Measurements from ENCODE around the gene GCNA.
A peak's percentile ranks its signal among the peaks of the same experiment; 100 is the strongest.
"Not testable (repeated sequence)": the region's sequence is repeated elsewhere in the genome, so short reads cannot be mapped to it uniquely, and the experiment has no call there.

GCNA gene

GRCh38 chrX:71586929-71587328, 8.7 kb downstream of the GCNA start:
- Mint-ChIP-seq H3K27me3 (no peaks in the 10 kb centered on the region), H3K9me3 (no peaks in the 10 kb centered on the region), H3K4me1 (peaks cover 7% of the 10 kb centered on the region), H3K27ac (peak overlapping the region; percentile 93), H3K4me3 (no peak overlapping the region), H3K36me3 (peaks cover 6% of the 10 kb centered on the region)

- H3K4me3 Mint-ChIP-seq, H3K36me3 Mint-ChIP-seq, H3K9me3 Mint-ChIP-seq, H3K27ac Mint-ChIP-seq, H3K4me1 Mint-ChIP-seq, H3K27me3 Mint-ChIP-seq: not testable (repeated sequence)
These were observed 15.0 kb downstream of the GCNA start for GRCh38 chrX:71593210-71593609.

- Mint-ChIP-seq H3K4me3 (no peak overlapping the region), H3K4me1 (peaks cover 9% of the 10 kb centered on the region), H3K27me3 (no peaks in the 10 kb centered on the region), H3K36me3 (peaks cover 32% of the 10 kb centered on the region), H3K27ac (no peak overlapping the region), H3K9me3 (no peaks in the 10 kb centered on the region)
These were observed 21.7 kb downstream of the GCNA start for GRCh38 chrX:71599965-71600364.

DNA sequence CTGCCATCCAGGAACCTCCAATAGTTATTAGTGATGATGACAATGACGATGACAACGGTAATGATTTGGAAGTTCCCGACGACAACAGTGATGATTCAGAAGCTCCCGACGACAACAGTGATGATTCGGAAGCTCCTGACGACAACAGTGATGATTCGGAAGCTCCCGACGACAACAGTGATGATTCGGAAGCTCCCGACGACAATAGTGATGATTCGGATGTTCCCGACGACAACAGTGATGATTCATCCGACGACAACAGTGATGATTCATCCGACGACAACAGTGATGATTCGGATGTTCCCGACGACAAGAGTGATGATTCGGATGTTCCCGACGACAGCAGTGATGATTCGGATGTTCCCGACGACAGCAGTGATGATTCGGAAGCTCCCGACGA, 25.4 kb downstream of the GCNA start:
- Mint-ChIP-seq H3K4me3 (no peak overlapping the region), H3K4me1 (peaks cover 42% of the 10 kb centered on the region), H3K36me3 (peaks cover 36% of the 10 kb centered on the region)

GRCh38 chrX:71604141-71604540, 25.9 kb downstream of the GCNA start:
- H3K27me3 Mint-ChIP-seq = no peaks in the 10 kb centered on the region
- peak overlapping the region; percentile 65 for H3K27ac Mint-ChIP-seq
- peaks cover 48% of the 10 kb centered on the region for H3K4me1 Mint-ChIP-seq
- H3K4me3 Mint-ChIP-seq = no peak overlapping the region
- peaks cover 38% of the 10 kb centered on the region for H3K36me3 Mint-ChIP-seq
- H3K9me3 Mint-ChIP-seq = no peaks in the 10 kb centered on the region

More for the DNA sequence above, 25.4 kb downstream of the GCNA start:
- Mint-ChIP-seq H3K27me3 (no peaks in the 10 kb centered on the region), H3K9me3 (no peaks in the 10 kb centered on the region), H3K27ac (peak overlapping the region; percentile 98)

DNA sequence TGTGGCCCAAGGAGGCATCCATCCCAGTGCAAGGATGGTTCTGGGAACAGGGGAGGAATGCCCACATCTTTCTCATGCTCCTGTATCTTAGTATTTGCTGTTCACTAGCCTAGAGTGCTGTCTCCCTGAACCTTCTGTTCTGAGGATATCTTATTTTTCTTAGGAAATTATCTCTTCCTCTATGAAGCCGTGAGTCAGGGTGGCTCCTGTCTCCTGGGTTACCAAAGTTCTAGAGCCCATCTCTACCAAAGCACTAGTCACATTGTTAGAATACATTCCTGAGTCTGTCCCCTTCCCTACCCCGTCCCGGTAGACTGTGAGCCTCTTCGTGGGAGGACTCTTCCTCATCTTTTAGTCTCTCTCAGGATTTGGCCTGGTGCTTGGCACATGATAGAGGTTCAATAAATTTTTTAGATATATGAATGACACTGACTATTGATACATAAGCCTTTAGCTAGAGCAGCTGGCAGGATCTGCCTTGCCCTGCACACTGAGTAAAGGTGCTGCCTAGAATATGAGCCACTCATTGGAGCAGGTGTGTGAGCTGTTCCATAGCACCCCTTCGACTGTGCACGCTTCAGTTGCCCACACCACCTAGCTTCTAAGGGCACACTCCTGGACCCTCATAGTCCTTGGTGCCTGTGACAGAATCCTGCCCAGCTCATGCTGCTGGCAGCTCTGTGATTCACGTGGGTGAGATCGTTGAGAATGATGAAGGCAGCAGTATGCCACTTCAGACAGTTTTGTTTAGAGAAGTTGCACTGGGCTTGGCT, 26.7 kb downstream of the GCNA start:
- Mint-ChIP-seq H3K27ac (peak overlapping the region; percentile 41), H3K4me1 (peaks cover 51% of the 10 kb centered on the region), H3K4me3 (no peak overlapping the region), H3K9me3 (no peaks in the 10 kb centered on the region), H3K27me3 (no peaks in the 10 kb centered on the region), H3K36me3 (peaks cover 43% of the 10 kb centered on the region)

GRCh38 chrX:71606536-71607216, 28.4 kb downstream of the GCNA start:
- Mint-ChIP-seq H3K9me3 (no peaks in the 10 kb centered on the region), H3K27me3 (no peaks in the 10 kb centered on the region), H3K36me3 (peaks cover 44% of the 10 kb centered on the region), H3K4me3 (peak overlapping the region; percentile 42), H3K27ac (no peak overlapping the region), H3K4me1 (peaks cover 50% of the 10 kb centered on the region)

DNA sequence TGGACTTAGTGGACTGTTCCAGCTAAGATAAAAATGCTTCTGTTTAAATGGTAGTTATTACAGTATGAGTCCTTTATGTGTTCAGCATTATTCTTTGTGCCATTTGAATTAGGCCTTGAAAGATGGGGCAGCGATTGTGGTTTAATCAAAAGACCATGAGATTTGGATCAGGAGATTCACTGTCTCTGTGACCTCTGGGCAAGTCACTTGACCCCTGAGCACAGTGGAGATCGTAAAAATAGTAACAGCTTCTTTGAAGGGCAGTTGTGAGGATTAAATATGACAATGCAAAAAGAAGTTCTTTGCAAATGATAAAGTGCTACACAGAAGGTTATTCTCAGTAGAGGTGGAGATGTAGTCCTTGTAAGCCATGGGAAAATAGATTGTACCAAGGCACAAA, 29.3 kb downstream of the GCNA start:
- H3K27me3 Mint-ChIP-seq = no peaks in the 10 kb centered on the region
- H3K4me3 Mint-ChIP-seq = peak overlapping the region; percentile 42
- peaks cover 50% of the 10 kb centered on the region for H3K4me1 Mint-ChIP-seq
- peak overlapping the region; percentile 88 for H3K27ac Mint-ChIP-seq
- H3K9me3 Mint-ChIP-seq = no peaks in the 10 kb centered on the region
- peaks cover 40% of the 10 kb centered on the region for H3K36me3 Mint-ChIP-seq

GRCh38 chrX:71609095-71609750, 31.0 kb downstream of the GCNA start:
- Mint-ChIP-seq H3K36me3 (peaks cover 28% of the 10 kb centered on the region), H3K4me1 (peaks cover 44% of the 10 kb centered on the region), H3K4me3 (peak overlapping the region; percentile 57), H3K27ac (peak overlapping the region; percentile 91), H3K9me3 (no peaks in the 10 kb centered on the region), H3K27me3 (no peaks in the 10 kb centered on the region)

- Mint-ChIP-seq H3K36me3 (peaks cover 31% of the 10 kb centered on the region), H3K4me1 (peaks cover 42% of the 10 kb centered on the region)
- not testable (repeated sequence) for H3K27me3 Mint-ChIP-seq, H3K4me3 Mint-ChIP-seq, H3K9me3 Mint-ChIP-seq, H3K27ac Mint-ChIP-seq
These were observed 33.5 kb downstream of the GCNA start for GRCh38 chrX:71611736-71612135.

GRCh38 chrX:71612256-71612655, 34.0 kb downstream of the GCNA start:
- H3K4me1 Mint-ChIP-seq = peaks cover 40% of the 10 kb centered on the region
- H3K36me3 Mint-ChIP-seq = peaks cover 31% of the 10 kb centered on the region
- no peaks in the 10 kb centered on the region for H3K27me3 Mint-ChIP-seq
- H3K27ac Mint-ChIP-seq = no peak overlapping the region
- H3K4me3 Mint-ChIP-seq = no peak overlapping the region
- H3K9me3 Mint-ChIP-seq = no peaks in the 10 kb centered on the region

- Mint-ChIP-seq H3K9me3 (no peaks in the 10 kb centered on the region), H3K36me3 (peaks cover 18% of the 10 kb centered on the region), H3K27ac (no peak overlapping the region), H3K27me3 (no peaks in the 10 kb centered on the region), H3K4me3 (peak overlapping the region; percentile 51), H3K4me1 (peaks cover 41% of the 10 kb centered on the region)
These were observed 36.8 kb downstream of the GCNA start for GRCh38 chrX:71615056-71615455.

GRCh38 chrX:71615954-71616353, 37.7 kb downstream of the GCNA start:
- H3K9me3 Mint-ChIP-seq = no peaks in the 10 kb centered on the region
- H3K27ac Mint-ChIP-seq = peak overlapping the region; percentile 80
- H3K27me3 Mint-ChIP-seq = no peaks in the 10 kb centered on the region
- peaks cover 45% of the 10 kb centered on the region for H3K4me1 Mint-ChIP-seq
- H3K4me3 Mint-ChIP-seq = peak overlapping the region; percentile 79
- peaks cover 16% of the 10 kb centered on the region for H3K36me3 Mint-ChIP-seq

- peak overlapping the region; percentile 81 for H3K4me3 Mint-ChIP-seq
- H3K27ac Mint-ChIP-seq = no peak overlapping the region
- peaks cover 15% of the 10 kb centered on the region for H3K36me3 Mint-ChIP-seq
- H3K9me3 Mint-ChIP-seq = no peaks in the 10 kb centered on the region
- no peaks in the 10 kb centered on the region for H3K27me3 Mint-ChIP-seq
- H3K4me1 Mint-ChIP-seq = peaks cover 51% of the 10 kb centered on the region
These were observed 38.7 kb downstream of the GCNA start for GRCh38 chrX:71616672-71617529.

- peak overlapping the region; percentile 81 for H3K4me3 Mint-ChIP-seq
- H3K9me3 Mint-ChIP-seq = no peaks in the 10 kb centered on the region
- H3K27me3 Mint-ChIP-seq = no peaks in the 10 kb centered on the region
- H3K27ac Mint-ChIP-seq = peak overlapping the region; percentile 99
- H3K36me3 Mint-ChIP-seq = peaks cover 13% of the 10 kb centered on the region
- H3K4me1 Mint-ChIP-seq = peaks cover 59% of the 10 kb centered on the region
These were observed 39.5 kb downstream of the GCNA start for GRCh38 chrX:71617742-71618141.

Data from activated naive CD4-positive, alpha-beta T cell treated with anti-CD3 and anti-CD28 coated beads, Interleukin-2, amount 50 U/mL, for 24 hours (primary cell).